NCI-H526 treated with DMSO at 0.1 percent for 48 hours (cell line): Measurements from ENCODE around the gene DST.
"Not testable (repeated sequence)": the region's sequence is repeated elsewhere in the genome, so short reads cannot be mapped to it uniquely, and the experiment has no call there.

Experiments used
- DNase-seq: peaks from one replicate; lab custom pipeline; 2025; lab: John Stamatoyannopoulos, UW

The DST gene

DNA sequence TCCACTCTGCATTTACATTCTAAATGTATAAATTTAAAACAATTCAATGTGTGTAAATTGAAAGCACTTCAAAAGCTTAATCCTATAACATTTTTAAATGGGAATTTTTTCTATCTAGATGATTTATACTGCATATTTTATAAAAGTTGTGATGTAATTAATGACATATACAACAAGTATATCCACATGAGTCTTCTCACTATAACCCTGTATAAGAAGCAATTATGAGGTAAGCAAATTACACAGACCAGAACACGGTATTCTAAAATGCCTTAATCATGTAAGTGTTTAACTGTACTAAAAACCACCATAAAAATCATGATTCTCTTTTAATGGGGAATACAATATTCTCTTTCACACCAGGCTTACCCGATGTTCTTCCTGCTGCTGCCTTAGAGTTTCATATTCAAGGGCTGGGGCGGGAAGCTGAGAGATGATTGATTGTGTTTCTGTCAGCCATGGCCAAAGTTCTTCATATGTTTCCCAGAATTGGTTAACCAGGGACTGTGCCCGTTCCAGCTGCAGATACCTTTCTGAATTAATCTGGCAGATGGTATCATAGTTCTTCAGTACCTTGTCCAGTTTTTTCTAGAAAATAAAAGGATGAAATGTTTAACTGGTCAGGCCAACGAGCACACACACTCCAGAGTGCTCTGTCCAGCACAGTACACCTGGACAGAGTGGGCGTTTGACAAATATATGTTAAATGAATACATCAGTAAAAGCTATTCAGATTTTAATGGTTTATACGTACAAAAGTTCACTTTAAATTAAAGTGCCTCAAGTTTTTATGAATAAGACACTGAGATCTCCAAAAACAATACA is 127.4 kb downstream of the DST start:
- DNase-seq: no peak

DNA sequence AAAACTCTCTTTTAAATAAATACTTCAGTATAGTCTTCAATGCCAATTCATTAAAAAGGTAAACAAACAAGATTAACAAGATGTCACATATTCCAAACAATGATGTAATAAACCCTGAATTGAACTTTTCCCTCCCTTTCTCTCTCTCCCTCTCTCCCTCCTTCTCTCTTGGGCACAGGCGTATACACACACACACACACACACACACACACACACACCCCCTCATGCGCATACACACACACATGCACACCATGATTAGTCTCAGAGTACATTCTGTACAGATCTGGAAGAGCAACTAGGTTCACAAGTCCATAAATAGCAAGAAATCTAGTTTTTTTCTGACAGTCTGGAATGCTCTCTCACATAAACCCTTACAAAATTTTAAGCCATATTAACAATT is 128.3 kb downstream of the DST start:
- no peak for DNase-seq

DNA sequence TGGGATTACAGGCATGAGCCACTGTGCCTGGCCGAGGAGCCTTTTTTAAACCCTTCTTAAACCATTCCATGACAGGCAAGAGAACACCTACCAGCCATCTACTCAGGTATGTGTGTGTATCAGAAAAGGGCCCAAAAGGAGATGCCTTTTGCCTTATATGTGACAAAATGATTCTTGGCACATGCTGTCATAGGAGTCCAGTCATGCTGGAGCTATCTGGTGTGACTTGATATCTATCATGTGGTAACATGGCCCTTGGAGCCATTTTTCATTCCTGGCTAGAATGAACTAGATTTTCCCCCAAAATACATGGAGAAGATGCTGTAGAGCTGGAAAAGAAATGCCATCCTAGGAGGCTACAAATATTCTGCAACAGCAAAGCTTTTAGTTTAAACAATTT is 129.1 kb downstream of the DST start:
- no peak for DNase-seq

DNA sequence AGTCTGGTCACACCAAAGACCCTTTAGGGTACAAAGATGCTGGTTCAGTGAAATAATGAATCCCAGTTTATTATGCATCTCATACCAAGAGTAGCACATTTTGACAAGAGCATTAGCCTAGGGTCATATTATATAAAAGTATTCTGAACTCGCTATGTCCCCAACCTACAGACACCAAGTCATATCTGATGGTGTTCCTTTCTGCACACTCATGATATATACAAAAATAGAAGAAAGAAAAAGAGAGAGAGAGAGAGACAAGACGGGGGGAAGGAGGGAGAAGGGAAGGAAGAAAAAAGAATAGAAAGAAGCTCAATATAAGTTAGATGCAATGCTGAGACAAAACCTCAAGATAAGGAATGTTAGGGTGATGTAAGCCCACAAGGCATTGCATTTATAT is 131.1 kb downstream of the DST start:
- DNase-seq: no peak

DNA sequence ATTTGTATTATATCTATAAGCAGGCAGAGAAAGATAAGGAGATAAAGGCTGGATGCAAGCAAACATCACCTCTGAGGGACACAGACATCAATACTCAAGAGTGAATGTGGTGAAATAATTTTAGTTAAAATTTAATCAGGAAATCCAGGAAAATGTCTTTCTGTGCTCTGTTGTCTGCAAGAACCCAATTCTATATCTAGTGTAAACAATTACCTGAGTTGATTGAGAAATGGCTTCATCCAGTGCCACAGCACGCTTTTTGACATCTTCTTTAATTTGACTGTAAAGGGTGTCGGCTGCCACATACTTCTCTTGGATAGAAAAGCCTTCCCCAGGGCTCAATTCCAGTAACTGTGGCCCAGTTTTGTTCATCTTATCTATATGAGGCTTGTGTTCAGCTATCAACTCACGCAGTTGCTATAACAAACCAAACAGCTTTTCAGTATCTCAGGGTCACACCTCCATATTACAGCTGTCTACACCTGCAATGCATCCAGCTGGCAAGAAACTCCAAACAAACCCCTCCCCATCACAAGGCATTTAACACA is 131.6 kb downstream of the DST start:
- no peak for DNase-seq

DNA sequence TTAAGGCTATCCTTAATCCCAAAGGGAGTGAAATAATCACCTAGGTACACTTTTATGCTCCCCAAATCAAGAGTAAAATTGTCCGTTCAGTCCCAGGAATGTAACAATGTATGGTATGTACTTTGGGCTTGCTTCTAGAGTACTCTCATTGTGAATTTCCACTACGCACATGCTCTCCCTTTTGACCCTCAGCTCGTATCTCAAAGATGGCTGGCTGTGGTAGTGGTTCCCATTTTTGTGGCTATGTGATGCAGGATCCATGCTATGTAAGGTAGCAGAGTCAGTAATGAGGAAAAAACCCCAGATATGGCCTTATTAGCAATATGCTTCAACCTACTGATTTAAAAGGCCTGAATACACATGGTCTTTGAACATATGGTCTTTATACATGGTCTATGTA is 133.7 kb downstream of the DST start:
- no peak for DNase-seq

DNA sequence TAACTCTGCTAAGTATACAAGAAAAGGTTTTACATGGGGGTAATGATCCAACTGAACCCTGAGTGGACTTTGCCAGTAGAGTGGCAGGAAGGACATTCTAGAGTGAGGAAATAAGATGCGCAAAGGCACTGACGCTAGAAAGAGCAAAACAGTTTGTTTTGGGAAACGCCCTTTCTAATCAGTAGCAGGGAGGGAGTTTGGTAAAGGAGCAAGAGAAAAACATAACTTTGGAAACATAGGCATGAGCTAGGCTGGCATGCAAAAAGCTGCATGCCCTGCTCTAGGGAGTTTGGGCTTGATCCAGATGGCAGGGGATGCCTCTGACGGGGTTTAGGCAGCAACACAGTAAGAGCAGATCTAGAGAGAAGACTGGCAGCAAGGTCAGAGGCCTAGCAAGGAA is 135.2 kb downstream of the DST start:
- no peak for DNase-seq

DNA sequence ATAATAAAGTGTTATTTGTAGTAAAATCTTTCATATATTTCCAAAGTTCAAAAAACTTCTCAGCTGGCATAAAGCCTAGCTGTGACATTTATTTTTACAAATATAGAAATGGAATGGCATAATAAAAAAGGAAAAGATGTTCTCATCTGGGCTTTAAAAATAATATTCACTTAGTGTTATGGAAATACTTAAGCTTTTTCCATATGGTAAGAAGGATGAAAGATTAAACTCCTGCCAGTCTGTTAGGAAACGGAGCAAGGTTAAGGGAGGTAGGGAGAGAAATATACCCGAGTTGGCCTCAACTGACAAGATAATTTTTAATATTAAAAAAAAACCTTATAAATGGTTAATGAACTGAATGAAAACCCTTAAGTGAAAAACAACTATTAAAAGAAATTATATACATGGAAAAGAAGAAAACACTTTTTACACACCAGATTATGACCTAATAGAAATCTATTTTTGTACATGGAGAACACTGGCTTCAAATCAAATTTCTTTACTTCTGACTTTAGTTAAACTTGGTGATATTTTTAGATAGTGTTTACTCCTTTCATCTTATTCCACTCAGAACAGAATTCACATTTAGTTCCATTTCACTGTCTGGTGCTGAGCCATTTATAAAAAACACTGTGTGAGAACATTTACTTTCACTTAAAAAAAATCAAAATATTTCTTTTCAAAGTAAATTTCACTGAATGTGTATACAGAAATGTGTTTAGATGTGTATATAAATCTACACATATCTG is 137.0 kb downstream of the DST start:
- DNase-seq: no peak

DNA sequence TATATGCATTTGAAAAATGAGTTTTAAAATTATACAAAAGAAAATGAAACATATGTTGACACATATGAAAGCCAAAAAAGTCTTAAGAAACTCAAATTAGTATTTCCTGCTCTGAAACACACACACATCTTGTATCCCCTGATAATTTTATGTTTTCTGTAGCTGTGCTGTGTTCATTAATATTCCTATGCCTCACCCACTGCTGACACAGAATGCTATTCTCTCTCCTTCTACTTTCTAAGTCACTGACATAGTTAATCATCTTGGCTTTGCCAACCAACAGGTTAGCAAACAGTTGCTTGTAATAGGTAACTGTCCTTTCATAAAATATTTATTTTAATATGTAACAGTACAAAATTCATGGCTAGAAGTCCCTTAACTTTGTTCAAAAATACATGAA is 140.7 kb downstream of the DST start:
- DNase-seq: no peak

DNA sequence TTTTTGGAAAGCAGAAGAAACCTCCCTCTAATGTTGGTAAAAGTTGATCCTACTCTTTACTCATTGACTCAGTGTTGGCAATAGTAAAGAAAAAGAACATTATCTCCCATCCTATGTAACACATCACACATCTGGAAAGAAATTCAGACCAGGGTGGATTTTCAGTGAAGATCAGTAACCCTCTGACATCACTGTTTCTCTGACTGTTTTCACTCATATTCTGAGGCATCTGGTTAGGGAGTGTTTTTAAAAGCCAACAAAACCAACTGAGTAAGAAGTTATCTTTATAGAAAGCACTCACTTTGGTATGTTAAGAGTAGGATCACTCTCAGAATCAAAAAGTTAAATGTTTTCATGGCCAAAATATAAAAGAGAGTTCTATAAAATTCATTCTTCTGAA is 143.6 kb downstream of the DST start:
- DNase-seq: no peak

DNA sequence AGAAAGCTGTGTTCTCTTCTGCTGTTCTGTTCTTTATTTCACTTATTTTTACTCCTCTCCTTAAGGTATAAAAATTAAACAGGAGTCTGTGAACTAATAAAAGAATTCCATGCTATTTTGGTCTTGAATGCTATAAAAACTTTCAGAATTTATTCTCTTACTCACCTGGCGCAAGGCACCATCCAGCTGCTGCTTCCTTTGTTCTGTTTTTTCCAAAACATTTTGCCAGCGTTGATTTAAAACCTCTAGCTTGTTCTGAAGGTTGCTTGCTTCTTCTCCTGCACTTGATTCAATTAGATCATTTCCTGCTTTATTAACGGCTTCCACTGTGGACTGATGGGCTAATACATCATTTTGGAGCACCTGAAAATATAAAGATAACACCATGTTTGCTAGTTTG is 145.0 kb downstream of the DST start:
- no peak for DNase-seq

DNA sequence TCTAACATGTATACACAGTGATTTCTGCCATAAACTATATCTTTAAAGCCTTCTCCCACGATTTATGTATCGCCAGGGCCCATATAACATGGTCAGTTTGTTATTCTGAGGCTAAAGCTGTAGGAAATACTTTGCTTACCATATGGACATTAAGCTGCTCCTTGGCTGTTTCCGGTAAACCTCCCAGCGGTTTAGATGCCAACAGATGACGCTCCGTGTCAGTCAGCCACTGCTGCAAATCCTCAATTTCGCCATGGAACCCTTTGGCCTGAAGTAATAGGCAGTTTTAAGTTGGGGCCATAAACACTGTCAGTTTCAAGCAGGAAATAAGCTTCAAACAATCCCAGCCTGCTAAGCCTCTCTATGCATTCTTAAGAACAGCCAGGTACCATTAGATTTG is 145.4 kb downstream of the DST start:
- no peak for DNase-seq

DNA sequence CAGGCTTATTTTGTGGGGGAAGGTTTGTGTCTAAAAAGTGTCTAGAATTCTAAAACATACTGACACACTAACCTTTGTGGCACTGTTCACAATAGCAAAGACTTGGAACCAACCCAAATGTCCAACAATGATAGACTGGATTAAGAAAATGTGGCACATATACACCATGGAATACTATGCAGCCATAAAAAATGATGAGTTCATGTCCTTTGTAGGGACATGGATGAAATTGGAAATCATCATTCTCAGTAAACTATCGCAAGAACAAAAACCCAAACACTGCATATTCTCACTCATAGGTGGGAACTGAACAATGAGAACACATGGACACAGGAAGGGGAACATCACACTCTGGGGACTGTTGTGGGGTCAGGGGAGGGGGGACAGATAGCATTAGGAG is 146.0 kb downstream of the DST start:
- not testable (repeated sequence) for DNase-seq

DNA sequence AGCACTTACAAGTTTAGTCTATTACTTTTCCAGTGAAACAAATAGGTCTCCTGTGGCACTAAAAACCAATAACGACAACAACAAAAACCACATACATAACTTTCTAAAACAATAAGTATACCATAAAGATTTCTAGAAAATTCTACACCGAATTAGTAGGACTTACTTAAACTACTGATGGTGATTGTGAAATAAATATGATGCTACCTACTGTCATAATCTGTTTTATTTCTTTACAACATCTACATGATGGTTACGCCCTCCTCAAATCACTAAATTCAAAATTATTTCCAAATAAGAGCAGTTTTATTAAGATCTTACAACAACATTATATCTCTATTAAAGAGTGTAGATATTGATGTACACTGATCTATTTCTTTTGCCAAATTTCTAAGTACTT is 147.0 kb downstream of the DST start:
- no peak for DNase-seq

DNA sequence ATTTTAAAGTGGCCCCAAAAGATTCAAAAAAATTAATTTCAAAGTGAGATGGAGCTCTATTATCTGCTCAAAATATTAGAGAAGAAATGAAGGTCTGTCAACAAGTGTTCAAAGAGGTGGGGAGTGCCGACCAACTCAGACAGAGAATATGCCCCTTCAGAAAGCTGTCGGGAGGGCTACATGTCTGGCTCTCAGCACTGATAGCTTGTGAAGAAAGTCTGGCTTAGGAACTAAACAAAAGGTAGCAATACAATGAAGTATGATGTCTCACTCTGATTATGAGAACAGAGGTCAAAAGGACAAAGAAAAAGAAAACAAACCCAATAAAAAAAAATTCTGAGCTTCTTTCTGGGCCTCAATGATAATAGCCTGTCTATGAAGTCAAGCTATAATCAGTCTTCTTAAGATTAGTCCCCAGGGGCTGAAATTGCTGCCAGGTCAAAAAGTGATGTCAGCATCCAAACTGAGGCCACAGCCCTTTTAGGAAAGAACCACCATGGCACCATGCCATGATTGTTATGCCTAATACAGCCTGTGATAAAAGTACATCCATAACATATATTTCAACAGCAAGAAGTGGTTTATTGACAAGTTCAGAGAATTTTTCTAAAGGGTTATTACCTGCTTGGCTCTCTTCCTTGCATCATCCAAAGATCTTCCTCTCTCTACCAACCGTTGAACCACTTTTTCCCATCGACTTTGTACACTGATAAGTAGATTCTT is 150.9 kb downstream of the DST start:
- DNase-seq: no peak

DNA sequence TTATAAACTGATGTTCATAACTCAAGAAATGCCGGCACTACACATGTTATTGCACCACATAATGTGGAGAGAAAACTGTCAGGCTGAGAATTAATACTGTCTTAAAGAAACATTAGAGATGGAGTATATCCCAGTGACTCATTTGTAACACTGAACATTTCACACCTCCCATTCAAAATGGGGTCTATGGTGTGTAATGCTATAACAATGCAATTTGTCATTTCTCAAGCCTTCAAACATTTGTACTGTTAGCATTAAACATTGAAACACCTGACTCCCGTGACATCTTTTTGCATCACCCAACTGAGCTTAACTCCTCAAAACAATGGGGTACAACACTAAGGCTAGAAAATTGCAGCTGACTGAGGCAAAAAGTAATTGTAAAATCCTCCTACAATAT is 151.7 kb downstream of the DST start:
- no peak for DNase-seq

DNA sequence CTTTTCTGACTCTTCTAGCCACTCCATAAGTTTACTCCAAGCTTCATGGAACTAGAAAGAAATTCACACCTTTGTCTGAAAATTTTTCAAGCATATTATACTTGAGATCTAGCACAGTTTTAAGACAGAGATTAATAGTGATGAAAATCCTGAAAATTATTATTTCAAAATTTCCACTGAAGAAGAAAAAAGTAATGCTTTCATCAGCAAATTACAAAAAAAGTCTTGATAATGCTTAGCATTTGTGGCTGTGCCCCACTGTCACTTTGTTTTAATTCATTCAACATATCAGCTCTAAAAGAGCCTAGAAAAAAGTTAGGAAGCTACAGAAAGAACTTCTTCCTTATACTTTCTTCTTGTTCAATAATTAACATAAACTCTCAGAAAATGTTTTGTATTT is 153.1 kb downstream of the DST start:
- no peak for DNase-seq

DNA sequence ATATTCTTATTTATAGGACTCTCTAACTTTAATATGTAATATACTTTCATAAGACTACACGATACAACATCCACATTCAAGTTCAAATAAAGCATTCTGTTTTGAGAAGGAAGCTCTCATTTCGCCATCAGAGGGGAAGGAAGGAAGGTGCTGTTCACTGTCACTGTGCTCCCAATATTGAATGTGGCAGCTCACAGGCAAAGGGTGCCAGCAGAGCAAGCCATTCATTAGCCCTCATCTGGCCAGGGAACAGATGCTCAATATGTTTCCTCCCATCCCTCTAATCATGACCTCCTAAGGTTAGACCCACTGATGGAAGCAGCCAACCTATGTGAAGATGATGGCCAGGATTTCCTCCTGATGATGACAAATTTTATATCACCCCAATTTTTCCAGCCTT is 154.4 kb downstream of the DST start:
- no peak for DNase-seq

DNA sequence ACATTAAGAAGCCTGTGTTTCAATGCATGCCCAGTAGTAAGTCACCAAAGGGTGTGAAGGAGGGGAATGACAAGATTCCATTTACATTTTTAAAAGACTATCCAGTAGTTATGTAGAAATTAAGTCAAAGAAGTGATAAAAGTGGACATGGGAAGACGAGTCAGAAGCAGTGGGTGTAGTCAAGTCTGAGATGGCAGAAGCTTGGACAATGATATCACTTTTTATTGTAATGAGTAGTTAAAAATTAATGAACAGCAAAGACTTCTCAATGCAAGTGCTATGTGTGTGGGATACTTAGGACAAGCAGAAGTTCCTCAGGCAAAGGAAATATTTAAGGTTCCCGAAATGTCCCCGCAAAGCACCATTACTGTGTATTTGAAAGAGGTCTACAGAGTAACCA is 156.0 kb downstream of the DST start:
- no peak for DNase-seq

DNA sequence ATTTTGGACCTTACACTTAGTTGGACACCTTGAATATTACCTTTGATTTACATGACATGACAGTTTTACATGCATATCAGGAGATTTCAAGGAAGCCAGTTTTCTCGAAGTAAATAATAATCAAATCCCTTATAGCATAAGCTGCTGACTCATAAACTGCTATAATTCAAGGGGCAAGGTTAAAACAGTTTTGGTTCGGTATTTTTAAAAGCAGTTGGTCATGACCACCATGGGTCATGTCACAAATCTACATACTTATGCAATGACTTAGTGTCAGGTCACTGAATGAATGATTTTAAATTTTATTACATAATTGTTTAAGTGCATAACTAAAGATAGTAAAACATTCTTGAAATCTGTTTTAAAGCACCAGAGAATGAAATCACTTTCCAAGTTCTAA is 158.0 kb downstream of the DST start:
- no peak for DNase-seq

DNA sequence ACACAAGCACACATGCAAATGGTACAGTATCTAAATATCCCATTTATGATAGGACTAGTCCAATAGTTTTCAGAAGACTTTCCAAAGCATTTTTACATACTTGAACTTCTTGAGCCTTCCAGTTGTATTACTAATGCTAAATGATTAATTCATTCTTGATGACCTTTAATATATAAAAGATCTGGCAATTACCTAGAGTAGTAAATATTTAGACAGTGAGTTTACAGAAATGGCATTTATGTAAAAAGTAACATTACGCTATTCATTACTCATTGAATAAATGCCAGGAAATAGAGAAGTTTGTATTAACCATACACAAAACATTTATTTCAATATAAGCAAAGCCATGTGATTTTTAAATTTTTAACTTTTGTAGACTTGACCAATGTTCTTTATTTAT is 158.8 kb downstream of the DST start:
- no peak for DNase-seq

DNA sequence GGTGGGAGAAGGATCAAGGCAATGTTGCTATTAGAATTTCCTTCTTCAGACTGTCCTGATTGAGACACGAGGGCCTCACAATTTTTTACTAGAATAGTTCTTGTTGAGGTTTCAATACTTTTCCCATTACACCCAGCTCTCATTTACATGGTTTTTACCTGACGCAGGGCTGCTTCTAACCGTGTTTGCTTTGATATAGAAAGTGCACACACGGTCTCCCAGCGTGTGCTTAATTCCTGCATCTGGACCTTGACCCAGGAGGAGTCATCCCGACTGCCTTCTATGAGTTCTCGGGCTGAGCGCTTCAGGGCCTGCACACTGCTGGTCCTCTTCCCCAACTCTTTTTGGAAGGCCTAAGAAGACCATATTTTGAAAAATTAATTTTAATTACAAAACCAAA is 160.2 kb downstream of the DST start:
- no peak for DNase-seq

DNA sequence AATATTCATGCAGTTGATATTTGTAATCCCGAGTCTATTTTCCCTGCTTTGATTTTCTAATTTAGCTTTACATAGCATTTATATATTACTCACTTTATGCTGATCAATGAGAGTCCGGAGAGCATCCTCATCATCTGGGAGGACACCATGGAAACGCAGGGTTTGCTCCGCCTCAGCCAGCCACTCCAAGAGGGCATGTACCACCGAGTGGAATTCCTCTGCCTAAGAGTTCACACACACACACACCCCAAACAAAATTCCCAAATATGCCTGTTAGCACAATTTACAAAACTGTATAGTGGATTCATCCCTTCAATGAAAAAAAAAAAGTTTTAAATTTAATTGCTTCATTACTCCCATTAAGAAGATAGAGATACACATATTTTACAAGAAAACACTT is 160.7 kb downstream of the DST start:
- DNase-seq: no peak
